GM13976 (cell line): ENCODE results near the gene RGP1.

Source experiments
- DNase-seq: peaks from one replicate; pipeline ENCODE4 v3.0.0; 2012; ENCODE audit warnings: low spot score
- CTCF ChIP-seq: IDR thresholded peaks from 2 replicates; pipeline ENCODE4 v1.5.1; 2012; ENCODE audit warnings: borderline replicate concordance, mild to moderate bottlenecking; ENCODE audit not compliant: insufficient read depth; ENCODE audit errors: extremely low read depth, missing control alignments, control extremely low read depth
- in situ Hi-C: fragments of 300-500 bp; cut with MboI; formaldehyde crosslinking; loops from one replicate; pipeline ENCODE4 v1.12.0; 2022; ENCODE audit warnings: low sequenced_read_pairs, mixed read lengths, inconsistent platforms; ENCODE audit not compliant: unreplicated experiment

Gene RGP1

GRCh38 chr9:35760651-35761050, 11.6 kb downstream of the RGP1 start:
- in situ Hi-C loops: no loop called here
- no peak for TF ChIP-seq CTCF

GRCh38 chr9:35763181-35763580, 14.1 kb downstream of the RGP1 start:
- DNase-seq: no peak
- in situ Hi-C loops: no loop called here
- TF ChIP-seq CTCF: no peak

More at GRCh38 chr9:35760651-35761050, 11.6 kb downstream of the RGP1 start:
- no peak for DNase-seq

GRCh38 chr9:35763803-35764202, 14.7 kb downstream of the RGP1 start:
- DNase-seq: no peak
- in situ Hi-C loops: no loop called here
- no peak for TF ChIP-seq CTCF

GRCh38 chr9:35766997-35767396, 17.9 kb downstream of the RGP1 start:
- DNase-seq: no peak
- TF ChIP-seq CTCF: no peak
- in situ Hi-C loops: no loop called here

GRCh38 chr9:35767458-35767857, 18.4 kb downstream of the RGP1 start:
- in situ Hi-C loops: no loop called here
- no peak for TF ChIP-seq CTCF
- no peak for DNase-seq

- DNase-seq: no peak
- in situ Hi-C loops: no loop called here
- TF ChIP-seq CTCF: no peak
Measured at GRCh38 chr9:35769763-35770162, 20.7 kb downstream of the RGP1 start.

GRCh38 chr9:35771075-35771433, 22.0 kb downstream of the RGP1 start:
- in situ Hi-C loops: no loop called here
- no peak for DNase-seq
- no peak for TF ChIP-seq CTCF
